HG03469 (cell line): ENCODE results near the gene GPR137B.
"Not testable (repeated sequence)": the region's sequence is repeated elsewhere in the genome, so short reads cannot be mapped to it uniquely, and the experiment has no call there.

Experiments
- ATAC-seq: cut with Tn5 transposase; IDR thresholded peaks from one replicate; pipeline ENCODE4 v1.9.1; 2021; ENCODE audit warnings: mild to moderate bottlenecking, moderate library complexity, moderate number of reproducible peaks; ENCODE audit not compliant: unreplicated experiment

GPR137B gene

GRCh38 chr1:236143104-236143948, 987 bp downstream of the GPR137B start:
- peak; percentile 11 for ATAC-seq

- ATAC-seq = no peak
Measured at GRCh38 chr1:236144033-236144432, 1.7 kb downstream of the GPR137B start.

GRCh38 chr1:236144446-236145150, 2.3 kb downstream of the GPR137B start:
- no peak for ATAC-seq

GRCh38 chr1:236147068-236147467, 4.7 kb downstream of the GPR137B start:
- no peak for ATAC-seq

GRCh38 chr1:236147521-236148469, 5.5 kb downstream of the GPR137B start:
- no peak for ATAC-seq

GRCh38 chr1:236148470-236148845, 6.1 kb downstream of the GPR137B start:
- ATAC-seq = no peak

GRCh38 chr1:236149003-236149595, 6.8 kb downstream of the GPR137B start:
- ATAC-seq = no peak

GRCh38 chr1:236149696-236150228, 7.4 kb downstream of the GPR137B start:
- no peak for ATAC-seq

- no peak for ATAC-seq
Measured at GRCh38 chr1:236150311-236150955, 8.1 kb downstream of the GPR137B start.

- no peak for ATAC-seq
Measured at GRCh38 chr1:236150986-236151385, 8.6 kb downstream of the GPR137B start.

GRCh38 chr1:236151739-236152424, 9.5 kb downstream of the GPR137B start:
- no peak for ATAC-seq

- ATAC-seq = no peak
Measured at GRCh38 chr1:236154126-236154525, 11.8 kb downstream of the GPR137B start.

- no peak for ATAC-seq
Measured at GRCh38 chr1:236154671-236155398, 12.5 kb downstream of the GPR137B start.

- no peak for ATAC-seq
Measured at GRCh38 chr1:236155399-236155767, 13.0 kb downstream of the GPR137B start.

GRCh38 chr1:236155841-236156503, 13.6 kb downstream of the GPR137B start:
- no peak for ATAC-seq

GRCh38 chr1:236156512-236157208, 14.3 kb downstream of the GPR137B start:
- peak; percentile 84 for ATAC-seq

- not testable (repeated sequence) for ATAC-seq
Measured at GRCh38 chr1:236158072-236158471, 15.7 kb downstream of the GPR137B start.

- ATAC-seq = no peak
Measured at GRCh38 chr1:236158719-236159118, 16.4 kb downstream of the GPR137B start.
